NCI-H1930 (cell line): ENCODE measurements around the gene EDN2.

Source experiments
- DNase-seq, 2 experiments: peaks; one replicate each; lab custom pipeline; 2025; lab: John Stamatoyannopoulos, UW

The EDN2 gene

DNA sequence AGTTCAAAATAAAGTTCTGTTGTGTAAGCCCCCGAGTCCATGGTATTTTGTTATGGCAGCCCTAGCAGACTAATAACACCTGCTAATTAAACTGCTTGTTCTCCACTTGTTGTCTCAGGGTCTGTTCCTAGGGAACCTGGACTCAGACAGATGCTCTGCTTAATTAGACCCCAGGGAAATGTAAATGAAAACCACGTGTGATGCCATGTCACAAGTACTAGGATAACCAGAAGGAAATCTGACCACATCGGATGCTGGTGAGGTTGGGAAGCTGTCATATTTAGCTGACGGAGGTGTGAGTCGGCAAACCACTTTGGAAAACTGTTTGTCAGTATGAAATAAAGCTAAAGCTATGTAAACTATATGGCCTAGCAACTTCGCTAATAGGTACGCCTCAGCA lies 19.6 kb downstream of the EDN2 start:
- peak in 1 of 2 experiments; percentile 9 for DNase-seq

DNA sequence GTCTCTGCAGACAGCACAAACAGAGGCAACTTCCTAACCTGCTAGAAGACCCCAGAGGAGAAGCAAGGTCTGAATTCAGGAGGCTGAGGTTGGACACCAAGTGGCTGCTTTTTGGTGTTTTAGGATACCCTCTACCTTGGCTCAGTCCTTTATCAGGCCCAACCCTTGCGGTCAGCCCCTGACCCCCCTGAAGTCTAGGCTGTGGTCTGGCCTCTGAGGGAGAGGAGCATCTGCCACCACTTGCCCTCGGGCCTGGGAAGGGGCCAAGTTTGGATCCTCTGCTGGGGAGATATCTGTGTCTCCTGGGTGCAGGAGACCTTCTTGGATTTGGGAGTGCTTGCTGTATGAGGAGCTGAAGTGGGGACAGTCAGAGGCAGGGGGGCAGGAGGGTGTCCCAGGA lies 21.0 kb downstream of the EDN2 start:
- no peak for DNase-seq

DNA sequence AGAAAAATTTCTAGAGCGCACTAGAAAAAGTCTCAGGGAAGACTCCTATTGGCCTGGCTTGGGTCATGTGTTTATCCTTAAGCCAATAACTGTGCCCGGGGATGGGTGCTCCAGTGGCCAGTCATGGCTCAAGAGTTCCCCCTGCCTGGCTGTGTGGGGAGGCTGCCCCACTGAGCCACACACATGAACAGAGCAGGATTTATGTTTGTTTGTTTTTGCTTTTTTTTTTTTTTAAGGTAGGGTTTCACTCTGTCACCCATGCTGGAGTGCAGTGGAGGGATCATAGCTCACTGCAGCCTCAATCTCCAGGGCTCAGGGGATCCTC lies 21.8 kb downstream of the EDN2 start:
- DNase-seq, result no peak

DNA sequence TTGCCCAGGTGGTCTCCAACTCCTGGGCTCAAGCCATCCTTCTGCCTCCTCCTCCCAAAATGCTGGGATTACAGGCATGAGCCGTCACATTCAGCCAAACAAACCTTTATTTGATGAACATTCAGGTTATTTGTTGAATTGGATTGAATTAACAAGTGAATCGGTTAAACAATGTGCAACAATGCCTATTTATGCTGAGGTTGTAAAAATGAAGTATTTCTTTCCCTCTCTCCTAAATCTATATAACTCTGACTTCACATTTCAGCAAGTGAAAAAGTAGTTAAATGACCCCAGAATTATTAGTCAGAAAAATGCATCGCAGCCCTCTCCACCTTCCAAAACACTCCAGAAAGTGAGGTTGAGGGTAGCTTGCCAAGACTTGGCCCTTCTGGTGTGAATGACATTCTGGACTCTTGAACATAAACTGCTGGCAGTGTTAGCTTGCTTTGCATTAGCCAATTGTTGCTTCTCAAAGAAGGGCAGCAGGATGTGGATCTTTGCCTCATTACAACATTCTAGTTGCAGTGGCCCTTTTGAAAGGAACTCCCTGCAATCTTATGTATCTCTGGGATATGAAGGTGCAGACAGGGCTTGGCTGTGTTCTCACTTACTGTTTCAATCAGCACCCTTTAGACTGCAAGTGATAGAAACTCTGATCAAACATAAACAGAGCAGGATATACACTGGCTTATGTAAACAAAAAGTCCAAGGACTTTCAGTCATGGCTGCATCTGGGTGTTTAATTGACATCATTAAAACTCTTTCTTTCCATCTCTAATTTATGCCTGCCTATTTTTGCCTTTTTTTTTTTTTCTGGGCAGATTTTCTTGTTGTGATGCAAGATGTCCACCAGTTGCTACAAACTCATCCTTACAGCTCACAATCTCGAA lies 22.4 kb downstream of the EDN2 start:
- no peak for DNase-seq

DNA sequence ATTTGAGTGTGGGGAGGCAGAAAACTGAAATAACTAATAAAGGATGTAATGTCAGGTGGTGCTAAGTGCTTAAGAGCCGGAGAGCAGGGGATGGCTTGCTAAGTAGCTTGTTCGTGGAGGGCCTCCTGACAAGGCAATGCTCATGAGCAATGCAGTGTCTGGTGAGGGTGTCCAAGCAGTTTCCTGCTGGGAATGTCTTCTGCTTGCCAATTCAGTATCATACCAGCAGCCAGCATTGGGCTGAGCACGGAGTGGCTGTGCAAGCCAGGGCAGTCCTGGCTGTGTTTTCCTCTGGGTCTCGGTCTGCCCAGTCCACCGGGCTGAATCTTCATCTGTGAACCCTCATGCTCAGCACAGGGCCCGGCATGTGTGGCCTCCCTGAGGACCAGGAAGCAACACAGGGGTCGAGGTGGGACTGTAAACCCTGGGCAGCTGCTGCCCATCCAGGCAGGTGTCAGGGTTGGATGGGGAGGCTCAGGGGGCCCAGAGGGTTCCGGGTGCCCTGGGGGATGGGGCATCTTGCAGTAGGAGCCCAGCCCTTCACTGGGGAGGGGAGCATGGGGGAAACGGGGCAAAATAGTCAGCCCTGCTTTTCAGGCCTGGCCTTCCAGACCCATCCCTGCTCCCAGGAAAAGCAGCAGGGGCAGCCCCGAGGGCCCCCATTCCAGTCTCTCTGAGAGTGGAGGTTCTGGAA lies 27.5 kb downstream of the EDN2 start:
- DNase-seq, result no peak

DNA sequence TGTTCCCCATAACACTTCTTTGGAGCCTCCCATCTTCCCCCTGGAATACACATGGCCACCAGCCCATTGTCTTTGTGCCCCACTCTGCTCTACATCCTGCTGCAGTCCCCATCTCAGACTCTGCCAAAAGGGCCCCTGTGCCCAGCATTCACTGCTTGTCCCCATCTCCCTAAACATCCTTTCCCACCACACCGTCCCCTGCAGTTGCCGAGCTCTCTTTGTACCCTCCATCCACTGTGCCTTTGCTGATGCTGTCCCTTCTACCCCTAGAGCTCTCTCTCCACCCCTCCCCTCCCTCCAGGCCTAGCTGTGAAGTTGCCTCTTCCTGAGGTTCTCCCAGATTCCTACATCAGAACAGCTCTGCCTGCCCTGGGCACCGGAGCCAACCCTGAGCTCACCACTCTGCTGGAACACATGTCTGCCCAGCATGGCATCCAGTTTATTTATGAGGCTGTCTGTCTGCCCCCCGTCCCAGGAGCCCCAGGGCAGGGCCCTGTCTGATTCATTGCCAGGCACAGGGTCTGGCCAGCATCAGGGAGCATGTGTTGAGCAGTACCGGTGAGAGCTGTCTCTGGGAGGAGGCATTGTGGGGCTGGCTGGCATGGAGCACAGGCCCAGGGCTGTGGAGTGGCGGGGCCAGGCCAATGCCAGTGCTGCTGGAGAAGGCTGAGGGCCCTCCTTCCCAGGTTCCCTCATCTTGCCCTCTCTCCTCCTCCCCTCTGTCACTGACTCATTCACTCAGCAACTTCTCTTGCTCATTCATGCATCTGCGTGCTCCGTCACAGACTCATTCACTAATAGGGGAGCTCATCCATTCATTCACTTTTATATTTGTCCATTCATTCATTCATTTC lies 28.8 kb downstream of the EDN2 start:
- no peak for DNase-seq

DNA sequence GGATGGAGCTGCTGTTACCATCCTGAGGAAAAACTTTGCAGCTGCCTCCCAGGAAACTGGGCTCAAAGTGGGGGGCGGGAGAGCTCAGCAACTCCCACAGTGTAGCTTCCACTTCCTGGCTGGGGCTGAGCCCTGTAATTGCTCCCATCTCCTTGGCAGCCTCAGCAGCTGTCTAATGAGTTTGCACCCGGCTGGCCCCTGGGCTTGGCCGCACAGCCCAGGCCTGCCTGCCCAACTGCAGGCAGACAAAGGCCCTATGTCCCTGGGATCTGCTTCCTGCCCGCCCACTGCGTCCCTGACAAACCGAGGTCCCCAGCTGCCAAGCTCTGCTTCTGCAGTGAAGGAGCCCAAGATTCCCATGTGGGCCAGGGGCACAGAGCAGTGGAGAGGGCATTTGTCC lies 30.1 kb downstream of the EDN2 start:
- DNase-seq, result no peak

DNA sequence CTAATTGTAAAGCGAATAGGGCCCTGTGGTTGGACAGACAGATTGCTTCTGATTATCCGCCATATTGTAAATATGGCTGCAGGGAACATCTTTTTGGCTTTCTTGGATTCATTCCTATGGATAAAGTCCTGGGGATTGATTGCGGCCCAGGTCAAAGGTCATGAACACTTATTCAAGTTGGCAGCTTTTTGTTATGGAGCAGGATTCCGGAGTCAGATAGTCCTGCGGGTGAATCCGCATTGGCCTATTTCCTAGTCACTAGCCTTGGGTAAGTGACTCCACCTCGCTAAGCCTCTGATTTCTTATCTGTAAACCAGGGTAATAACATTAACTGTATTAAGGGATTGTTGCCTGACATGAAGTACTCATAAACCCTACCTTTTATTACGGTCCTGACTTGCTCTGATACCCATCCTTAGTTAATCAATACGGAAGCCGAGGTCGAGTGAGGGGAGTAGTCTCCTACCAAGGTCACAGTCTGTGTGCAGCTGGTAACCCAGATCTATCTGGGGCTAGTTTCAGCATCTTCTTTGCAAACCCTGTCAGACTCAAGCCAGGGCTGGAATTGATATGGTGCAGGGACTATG lies 31.7 kb downstream of the EDN2 start:
- no peak for DNase-seq

DNA sequence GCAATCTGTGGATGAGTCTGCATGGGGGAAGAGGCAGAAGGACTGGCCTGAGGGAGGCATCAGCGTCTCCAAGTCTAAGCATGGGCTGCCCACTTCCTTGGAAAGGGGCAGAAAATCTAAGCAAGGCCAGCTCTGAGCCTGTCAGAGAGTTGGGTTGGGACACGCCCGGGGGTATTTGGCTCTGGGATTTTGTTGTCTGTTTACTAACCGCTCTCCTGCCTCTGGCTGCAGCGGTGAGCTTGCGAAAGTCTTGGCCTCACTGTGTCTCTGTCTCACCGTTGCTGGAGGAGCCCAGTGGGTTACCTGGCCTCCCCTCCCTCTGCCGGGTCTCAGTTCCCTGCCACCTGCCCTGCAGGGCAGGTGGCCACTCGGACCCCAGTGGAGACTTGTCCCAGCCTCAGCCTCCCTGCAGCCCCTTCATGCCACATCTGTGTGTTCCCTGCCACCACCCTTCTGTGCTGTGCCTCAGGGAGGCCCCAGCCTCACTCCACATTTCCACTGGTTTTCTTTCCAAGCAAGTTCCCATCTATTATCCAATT lies 33.7 kb downstream of the EDN2 start:
- DNase-seq, result no peak

DNA sequence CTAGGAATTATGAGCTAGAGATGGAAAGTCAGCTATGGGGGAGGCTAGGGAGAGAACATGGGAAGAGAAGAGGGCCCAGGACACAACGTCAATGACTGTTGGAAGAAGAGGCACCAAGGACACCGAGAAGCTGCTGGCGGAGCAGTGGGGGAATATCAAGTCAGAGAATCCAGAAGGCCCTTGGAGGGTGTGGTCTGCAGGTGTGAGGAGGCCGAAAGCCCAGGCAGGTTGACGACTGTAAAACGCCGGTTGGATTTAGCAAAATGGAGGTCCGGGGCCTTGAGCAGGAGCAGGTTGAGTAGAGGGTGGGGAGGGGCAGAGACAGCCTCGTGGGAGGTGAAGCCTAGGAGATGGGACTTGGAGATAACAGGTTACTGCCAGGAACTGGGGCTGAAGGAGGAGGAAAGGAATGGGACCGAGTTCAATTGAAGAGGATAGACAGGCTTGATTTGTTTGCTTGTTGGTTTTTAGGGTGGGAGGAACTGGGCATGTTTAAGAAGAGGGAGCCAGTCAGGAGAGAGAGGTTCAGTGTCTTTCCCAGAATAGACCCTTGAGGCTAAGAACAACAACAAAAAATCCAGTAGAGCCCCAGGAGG lies 35.1 kb downstream of the EDN2 start:
- no peak for DNase-seq

DNA sequence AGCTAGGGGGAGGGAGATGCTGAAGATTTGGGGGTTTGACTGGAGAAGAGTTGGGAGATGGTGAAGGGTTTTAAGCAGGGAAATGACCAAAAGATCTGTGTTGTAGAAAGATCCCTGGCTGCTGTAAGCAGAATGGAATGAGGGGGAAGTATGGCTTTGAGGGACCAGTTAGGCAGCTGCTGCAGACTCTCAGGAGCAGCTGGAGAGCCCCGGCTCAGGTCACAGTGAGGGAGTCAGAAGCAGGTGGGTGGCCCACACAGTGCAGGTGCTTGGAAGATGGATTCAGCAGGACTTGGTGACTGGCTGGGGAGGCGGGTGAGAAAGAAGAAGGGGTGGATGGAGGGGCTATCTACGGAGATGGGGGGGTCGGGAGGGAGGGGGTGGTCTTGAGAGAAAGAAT lies 35.7 kb downstream of the EDN2 start:
- DNase-seq, result no peak

DNA sequence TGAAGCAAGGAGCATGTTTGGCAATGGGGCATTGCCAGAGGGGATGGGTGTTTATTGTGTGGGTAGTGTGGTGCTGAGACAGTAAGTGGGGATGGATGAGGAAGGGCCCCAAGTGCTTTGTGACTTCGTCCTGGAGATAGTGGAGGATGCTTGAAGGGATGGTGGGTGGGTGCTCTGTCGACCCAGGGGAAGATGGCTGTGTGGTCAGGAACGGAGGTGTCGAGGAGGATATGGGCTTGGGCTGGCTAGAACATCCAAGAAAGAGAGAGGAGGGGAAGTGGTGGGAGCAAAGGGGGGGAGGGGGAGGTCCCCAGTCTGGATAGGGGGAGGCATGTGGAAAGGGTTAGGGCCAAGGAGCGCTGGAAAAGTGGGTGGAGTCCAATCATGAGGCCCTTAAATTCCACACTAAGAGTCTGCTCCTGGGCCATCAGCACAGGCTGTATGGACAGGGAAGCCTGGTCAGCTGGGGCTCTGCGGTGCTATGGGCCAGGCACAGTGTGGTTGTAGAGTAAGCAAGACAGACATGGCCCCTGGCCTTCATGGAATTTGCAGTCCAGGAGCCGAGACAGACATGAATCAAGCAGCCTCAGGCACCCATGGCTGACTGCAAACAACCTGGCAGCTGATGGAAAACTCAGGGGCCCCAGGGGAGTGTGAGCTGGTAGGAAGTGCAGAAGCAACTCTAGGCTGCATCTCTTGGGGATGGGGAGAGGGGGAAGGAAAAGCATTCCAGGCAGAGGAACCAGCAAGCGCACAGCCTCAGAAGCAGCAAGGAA lies 36.3 kb downstream of the EDN2 start:
- DNase-seq, result no peak

DNA sequence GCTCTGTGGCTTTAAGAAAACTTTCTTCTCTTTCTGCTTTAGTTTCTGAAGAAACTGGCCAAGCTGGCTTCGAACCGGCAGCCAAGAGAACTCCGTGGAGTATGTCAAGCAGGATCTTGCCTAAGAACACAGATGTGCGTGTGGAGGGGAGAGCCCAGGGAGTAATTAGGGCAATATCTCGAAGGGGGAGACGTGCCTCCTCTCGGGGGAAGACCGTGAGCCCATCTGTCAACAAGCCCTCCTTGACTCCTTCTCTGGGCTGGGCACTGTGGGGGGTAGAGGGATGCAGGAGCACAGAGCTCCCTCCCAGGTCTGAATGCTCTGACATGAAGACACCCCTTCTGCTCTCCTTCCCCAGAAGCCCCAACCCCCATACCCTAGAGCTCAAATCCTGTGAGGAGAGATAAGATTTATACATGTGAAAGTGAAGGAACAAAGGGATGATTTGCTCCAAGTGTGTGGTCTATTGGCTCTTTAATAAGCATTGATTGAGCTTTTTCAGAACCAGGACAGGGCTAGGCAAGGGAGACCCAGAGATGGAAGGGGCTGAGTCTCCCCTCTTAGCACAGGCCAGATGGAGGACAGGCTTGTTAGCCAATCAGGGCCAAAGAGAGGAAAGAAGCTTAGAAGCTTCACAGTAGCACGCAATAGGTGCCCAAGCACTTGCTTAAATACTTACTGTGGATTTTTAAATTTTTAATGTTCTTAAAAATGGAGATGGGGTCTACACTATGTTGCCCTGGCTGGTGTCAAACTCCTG lies 37.5 kb downstream of the EDN2 start:
- no peak for DNase-seq

DNA sequence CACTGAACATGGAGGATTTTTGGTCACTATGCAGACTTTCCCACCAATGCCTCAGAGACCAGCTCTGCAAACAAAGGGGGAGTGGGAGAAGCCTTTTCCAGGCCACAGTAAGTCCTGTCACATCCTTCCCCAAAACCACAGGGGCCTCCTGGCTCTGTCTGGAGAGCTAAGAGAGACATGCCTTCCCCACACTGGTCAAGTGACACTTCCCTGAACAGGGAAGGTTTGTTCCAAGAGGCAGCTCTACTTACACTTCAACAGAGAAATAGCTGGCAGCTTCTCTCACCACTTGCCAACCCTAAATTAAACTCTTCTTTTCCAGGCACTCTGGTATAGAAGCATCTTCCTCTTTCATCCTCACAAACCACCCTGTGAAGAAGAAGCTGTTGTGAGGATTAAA lies 39.7 kb downstream of the EDN2 start:
- DNase-seq, result no peak

DNA sequence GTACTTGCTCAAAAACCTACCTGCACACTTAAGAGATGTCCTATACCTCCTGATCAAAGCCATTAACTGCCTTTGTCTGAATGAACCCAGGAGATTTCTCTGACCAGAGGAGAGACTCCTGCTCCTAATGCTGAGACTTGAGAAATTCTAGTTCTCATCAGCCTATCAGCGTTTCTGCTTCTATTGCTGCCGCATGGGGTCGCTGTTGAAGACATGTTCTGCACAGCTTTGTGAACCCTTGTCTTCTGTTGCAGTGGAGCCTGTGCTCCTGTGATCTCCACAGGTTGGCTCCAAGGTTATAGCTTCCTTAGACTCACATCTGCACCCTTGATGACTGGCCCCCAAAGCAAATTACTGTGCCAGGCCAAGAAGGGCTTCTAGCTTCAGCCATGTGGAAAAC lies 40.2 kb downstream of the EDN2 start:
- no peak for DNase-seq

DNA sequence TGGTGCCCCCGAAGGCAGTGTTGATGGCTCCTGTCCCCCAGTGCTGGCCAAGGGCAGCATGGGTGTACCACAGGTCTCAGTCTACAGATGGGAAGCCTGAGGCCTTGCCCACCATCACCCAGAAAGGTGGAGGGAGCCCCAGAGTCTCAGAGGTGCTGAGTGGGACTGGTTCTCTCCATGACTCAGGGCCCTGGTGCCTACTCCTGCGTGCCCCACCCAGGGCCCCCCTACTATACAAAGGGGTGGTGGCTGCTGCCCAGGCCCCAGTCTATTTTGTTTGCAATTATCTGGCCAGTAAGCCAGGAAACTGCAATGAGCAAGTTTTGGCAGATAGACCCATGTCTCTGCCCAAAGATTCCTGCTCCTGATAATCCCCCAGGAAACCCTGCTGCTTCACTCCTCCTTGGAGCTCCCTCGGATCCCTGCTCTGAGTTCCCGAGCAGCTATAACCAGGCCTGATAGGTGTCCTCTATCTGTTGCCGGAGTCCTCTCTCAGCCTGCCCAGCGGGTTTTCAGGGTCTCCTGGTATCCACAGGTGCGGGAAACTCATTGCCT lies 41.7 kb downstream of the EDN2 start:
- DNase-seq, result no peak

DNA sequence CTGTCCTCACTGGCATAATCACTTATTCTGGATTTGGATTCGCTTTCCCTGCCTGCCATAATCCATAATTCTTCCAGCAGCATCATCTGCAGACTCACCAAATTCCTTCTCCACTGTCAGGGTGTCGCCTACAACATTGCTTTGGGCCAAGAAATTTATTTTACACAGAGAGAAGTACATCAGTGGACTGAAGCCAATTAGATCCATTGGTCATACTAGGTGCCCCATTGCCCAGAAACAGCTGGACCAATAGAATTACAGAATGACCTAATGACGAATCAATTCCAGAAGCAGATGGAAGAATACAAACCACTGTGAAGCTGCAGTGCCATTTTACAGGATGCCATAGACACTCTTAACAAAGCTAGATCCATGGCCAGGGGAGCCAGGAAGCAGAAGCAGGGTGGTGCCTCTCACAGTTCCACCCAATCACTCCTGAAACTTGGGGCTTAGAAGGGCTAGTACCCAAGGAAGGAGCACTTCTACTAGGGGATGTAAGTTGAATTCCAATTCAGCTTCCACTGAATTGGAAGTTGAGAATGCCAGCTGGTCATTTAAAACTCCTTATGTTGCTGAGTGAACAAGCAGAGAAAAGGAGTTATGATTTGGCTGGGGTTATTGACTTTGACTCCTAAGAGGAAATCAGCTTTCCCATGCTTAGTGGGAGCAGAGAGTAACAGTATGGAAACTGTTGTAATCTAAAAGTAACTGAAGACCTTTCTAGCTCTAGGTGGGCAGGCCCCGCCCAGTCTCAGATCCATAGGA lies 44.0 kb downstream of the EDN2 start:
- DNase-seq, result no peak

DNA sequence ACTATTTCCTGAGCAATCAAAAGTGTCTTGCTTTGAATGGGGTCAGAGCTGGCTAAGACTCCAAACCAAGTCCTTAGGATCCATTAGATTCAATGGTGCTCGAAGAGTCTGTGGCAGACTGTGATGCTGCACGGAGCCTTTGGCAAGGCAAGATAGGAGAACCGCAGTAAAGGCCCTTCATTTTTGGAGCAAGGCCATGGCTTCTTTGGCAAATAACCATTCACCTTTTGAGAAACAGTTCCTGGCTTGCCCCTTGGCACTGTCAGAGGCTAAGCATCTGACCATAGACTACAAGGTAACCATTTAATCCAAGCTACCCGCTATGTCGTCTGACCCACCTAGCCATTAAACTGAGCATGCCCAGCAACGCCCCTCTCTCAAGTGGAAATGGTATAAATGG lies 45.2 kb downstream of the EDN2 start:
- no peak for DNase-seq

DNA sequence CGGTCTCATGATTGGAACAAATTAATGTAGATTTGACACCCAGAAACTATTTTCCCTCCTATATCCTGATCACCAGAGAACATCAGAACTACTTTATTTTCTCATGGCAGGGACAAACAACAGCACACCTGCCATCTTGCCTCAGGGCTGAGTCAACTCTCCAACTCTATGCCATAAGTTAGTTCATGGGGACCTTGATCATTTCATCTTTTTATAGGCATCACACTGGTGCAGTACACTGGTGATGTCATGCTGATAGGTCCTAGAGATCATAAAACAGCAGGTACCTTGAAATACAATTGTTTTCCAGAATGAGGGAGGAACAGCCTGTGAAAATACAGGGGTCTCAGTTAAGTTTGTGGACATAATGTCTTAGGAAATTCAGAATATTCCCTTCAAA lies 45.8 kb downstream of the EDN2 start:
- DNase-seq, result no peak
